RPMI8226 (cell line): ENCODE measurements around the gene WARS2.
"Not testable (repeated sequence)": the region's sequence is repeated elsewhere in the genome, so short reads cannot be mapped to it uniquely, and the experiment has no call there.

Source experiments
- DNase-seq: peaks from one replicate; pipeline ENCODE4 v3.0.0-alpha.2; 2015

WARS2 gene

GRCh38 chr1:119136401-119136800 lies 4.1 kb downstream of the WARS2 start:
- no peak for DNase-seq

- no peak for DNase-seq
Measured at GRCh38 chr1:119133987-119134386, 6.5 kb downstream of the WARS2 start.

- no peak for DNase-seq
Measured at GRCh38 chr1:119132179-119132578, 8.3 kb downstream of the WARS2 start.

- DNase-seq = no peak
Measured at GRCh38 chr1:119125874-119126273, 14.6 kb downstream of the WARS2 start.

- no peak for DNase-seq
Measured at GRCh38 chr1:119124764-119125163, 15.7 kb downstream of the WARS2 start.

GRCh38 chr1:119121872-119122271 lies 18.6 kb downstream of the WARS2 start:
- not testable (repeated sequence) for DNase-seq

- no peak for DNase-seq
Measured at GRCh38 chr1:119116725-119117124, 23.7 kb downstream of the WARS2 start.

- DNase-seq = no peak
Measured at GRCh38 chr1:119115736-119116135, 24.7 kb downstream of the WARS2 start.

- DNase-seq = no peak
Measured at GRCh38 chr1:119115311-119115710, 25.1 kb downstream of the WARS2 start.

GRCh38 chr1:119114786-119115185 lies 25.7 kb downstream of the WARS2 start:
- no peak for DNase-seq

- no peak for DNase-seq
Measured at GRCh38 chr1:119112791-119113190, 27.7 kb downstream of the WARS2 start.

GRCh38 chr1:119112244-119112643 lies 28.2 kb downstream of the WARS2 start:
- DNase-seq = no peak

- no peak for DNase-seq
Measured at GRCh38 chr1:119108988-119109387, 31.5 kb downstream of the WARS2 start.

- no peak for DNase-seq
Measured at GRCh38 chr1:119103764-119104163, 36.7 kb downstream of the WARS2 start.

- no peak for DNase-seq
Measured at GRCh38 chr1:119102051-119102450, 38.4 kb downstream of the WARS2 start.

- no peak for DNase-seq
Measured at GRCh38 chr1:119101563-119101962, 38.9 kb downstream of the WARS2 start.

- DNase-seq = no peak
Measured at GRCh38 chr1:119099775-119100174, 40.7 kb downstream of the WARS2 start.

GRCh38 chr1:119097380-119097779 lies 43.1 kb downstream of the WARS2 start:
- DNase-seq = no peak

GRCh38 chr1:119093721-119094120 lies 46.7 kb downstream of the WARS2 start:
- DNase-seq = no peak

GRCh38 chr1:119091618-119092017 lies 48.8 kb downstream of the WARS2 start:
- DNase-seq = no peak

GRCh38 chr1:119090250-119090649 lies 50.2 kb downstream of the WARS2 start:
- DNase-seq = no peak

GRCh38 chr1:119086830-119087229 lies 53.6 kb downstream of the WARS2 start:
- DNase-seq = no peak

- DNase-seq = no peak
Measured at GRCh38 chr1:119084798-119085197, 55.7 kb downstream of the WARS2 start.

- DNase-seq = no peak
Measured at GRCh38 chr1:119083980-119084379, 56.5 kb downstream of the WARS2 start.

GRCh38 chr1:119083479-119083878 lies 57.0 kb downstream of the WARS2 start:
- DNase-seq = no peak

- peak; percentile 80 for DNase-seq
Measured at GRCh38 chr1:119081700-119082099, 58.8 kb downstream of the WARS2 start.
